ENCODE data around the gene OR9A4.

DNA sequence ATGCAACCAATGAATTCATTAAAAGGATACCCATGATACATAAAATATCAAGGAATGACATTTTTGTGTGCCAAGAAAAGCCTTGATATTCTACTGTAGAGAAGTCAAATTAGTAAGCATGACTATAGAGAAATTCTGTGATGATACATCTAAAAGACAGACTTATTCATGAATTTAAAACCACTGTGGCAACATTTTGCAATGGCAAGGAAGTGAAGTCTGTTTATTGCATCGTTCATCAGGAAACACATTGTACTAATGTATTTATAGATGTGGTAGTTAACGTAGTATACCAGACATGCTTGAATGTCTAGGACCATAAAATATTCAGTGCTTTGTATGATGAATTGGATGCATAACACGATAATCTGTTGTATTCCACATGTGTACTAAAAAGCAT is 39.9 kb downstream of the OR9A4 start:
- TF ChIP-seq EZH2 (IDR thresholded peaks at IDR 0.05) = no peak
- TF ChIP-seq POLR2AphosphoS5 (IDR thresholded peaks at IDR 0.05; ENCODE audit: borderline replicate concordance, low read depth, low read length) = no peak
